ENCODE results near the gene NRXN3. TPM values are rescaled to one million over a fixed set of nuclear protein-coding genes. Genes with fewer than 3 reads are reported as not detected.

The NRXN3 gene
- total RNA-seq, 6 experiments from 2014 or later = 0.07 to 0.28 (median 0.11) TPM; not detected in 2

DNA sequence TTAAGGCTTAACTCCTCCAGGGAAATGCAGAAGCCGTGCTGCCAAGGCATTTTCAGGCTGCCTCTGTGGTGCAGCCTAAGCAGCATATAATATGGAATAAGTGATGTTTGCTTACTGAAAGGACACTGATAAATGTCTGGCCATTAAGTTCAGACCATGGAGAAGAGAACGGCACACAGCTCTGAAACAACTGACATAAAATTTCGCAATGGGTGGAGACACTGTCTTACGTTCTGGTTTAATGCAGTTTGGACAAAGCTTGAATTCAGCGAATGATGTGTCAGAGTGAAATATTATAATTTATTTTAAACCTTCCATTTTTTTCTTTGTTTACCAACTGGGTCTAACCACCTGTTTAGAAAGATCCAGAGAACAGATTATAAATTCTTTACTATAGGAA lies 27.2 kb upstream of the NRXN3 start:
- Mint-ChIP-seq H3K36me3 (ENCODE audit: low read depth) (no peaks in the 10 kb centered on the region), H3K27ac (no peak overlapping the region), H3K9me3 (peaks cover 9% of the 10 kb centered on the region), H3K4me1 (ENCODE audit: low read depth) (no peaks in the 10 kb centered on the region), H3K4me3 (no peak overlapping the region), H3K27me3 (ENCODE audit: insufficient read depth) (no peaks in the 10 kb centered on the region)
- no peak for TF ChIP-seq CTCF (IDR thresholded peaks at IDR 0.05)
- DNase-seq = no peak

DNA sequence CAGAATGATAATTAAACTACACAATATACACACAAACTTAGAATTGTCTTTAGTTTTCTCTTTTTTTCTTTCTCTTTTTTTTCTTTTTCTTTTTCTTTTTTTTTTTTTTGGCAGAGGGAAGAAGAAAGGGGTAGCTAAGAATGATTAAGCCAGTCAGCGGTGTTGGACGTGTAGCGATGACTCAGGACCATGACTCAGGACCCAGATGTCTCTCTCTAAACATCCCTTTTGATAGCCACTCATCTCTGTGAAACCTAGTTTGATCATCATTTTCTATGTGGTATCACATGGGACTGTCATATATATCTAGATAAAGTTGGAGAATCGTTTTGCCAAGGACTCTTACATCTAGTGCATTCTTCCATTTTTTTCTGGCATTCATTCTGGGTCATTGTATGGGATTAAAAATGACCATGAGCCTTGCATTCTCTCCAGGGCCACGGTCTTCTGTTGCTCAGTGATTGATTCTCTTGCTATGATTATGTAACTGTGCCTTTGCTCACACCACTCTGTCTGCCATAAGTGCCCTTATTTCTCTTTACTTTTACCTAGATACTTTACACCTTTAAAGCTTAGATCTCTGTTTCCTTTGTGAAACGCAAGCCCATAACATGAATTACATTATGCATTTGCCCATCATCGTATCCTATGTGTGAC lies 26.6 kb upstream of the NRXN3 start:
- Mint-ChIP-seq H3K27ac (no peak overlapping the region), H3K4me1 (ENCODE audit: low read depth) (no peaks in the 10 kb centered on the region), H3K27me3 (ENCODE audit: insufficient read depth) (no peaks in the 10 kb centered on the region), H3K4me3 (no peak overlapping the region), H3K9me3 (peaks cover 11% of the 10 kb centered on the region), H3K36me3 (ENCODE audit: low read depth) (no peaks in the 10 kb centered on the region)
- no peak for DNase-seq
- TF ChIP-seq CTCF (IDR thresholded peaks at IDR 0.05) = no peak

DNA sequence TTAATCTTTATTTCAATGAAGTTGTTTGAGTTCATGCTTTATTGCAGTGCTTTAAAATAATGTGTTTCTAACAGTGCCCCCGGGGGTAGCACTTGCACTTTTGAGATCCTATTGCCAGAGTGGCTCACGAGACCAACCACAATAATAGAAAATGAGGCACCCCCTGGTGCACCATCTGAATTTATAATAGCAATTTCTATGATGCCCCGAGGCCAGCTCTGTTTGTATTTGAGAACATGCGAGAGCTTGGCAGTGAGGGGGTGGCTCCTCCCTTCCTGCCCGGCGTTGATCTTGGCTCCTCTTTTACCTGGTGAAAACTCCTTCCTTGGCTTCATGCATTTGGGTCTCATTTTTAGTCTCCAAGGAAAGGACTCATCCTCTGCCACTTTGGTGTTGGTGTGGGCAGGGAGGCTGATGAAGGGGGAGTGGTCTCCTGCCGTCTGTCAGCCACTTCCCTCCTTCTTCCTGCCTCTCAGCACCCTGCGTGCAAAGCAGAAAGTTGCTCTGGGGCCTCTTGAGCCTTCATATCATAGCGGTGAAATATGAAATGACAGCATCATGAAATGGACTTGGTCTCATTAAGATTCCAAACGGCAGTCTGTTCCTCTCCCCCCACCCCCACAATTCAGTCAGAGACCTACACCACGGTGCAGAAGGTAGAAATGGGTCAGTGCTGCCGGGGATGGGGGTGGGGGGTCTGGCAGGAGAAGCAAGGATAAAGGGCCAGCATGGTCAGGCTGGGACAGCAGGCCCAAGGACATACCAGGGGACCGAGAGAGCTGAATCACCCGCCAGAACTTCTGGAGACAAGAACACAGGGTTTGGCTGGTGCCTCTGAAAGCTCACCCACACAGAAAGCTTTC lies 17.7 kb upstream of the NRXN3 start:
- H3K4me3 Mint-ChIP-seq = no peak overlapping the region
- H3K27ac Mint-ChIP-seq = no peak overlapping the region
- no peak for DNase-seq
- peaks cover 38% of the 10 kb centered on the region for H3K9me3 Mint-ChIP-seq
- no peaks in the 10 kb centered on the region for H3K4me1 Mint-ChIP-seq (ENCODE audit: low read depth)
- H3K36me3 Mint-ChIP-seq (ENCODE audit: low read depth) = no peaks in the 10 kb centered on the region; the same call in 1 of the 2 replicates
- H3K27me3 Mint-ChIP-seq (ENCODE audit: insufficient read depth) = peaks cover 3% of the 10 kb centered on the region; the same call in 1 of the 2 replicates
- TF ChIP-seq CTCF (IDR thresholded peaks at IDR 0.05) = no peak

DNA sequence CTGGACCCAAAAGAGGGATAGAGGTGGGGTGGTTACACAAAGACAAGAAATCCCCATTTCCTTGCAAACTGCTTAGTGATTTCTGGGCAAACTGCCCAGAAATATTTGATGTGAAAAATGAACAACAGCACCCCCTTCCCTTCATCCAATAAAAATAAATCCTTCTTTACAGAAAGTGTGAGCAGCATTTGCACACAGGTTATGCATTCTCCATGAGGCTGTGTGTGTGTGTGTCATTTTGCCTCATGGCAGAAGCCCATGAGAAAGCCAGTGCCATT lies 17.2 kb upstream of the NRXN3 start:
- no peak for DNase-seq
- H3K9me3 Mint-ChIP-seq = peaks cover 40% of the 10 kb centered on the region
- no peaks in the 10 kb centered on the region for H3K4me1 Mint-ChIP-seq (ENCODE audit: low read depth)
- H3K36me3 Mint-ChIP-seq (ENCODE audit: low read depth) = no peaks in the 10 kb centered on the region; the same call in 1 of the 2 replicates
- H3K27me3 Mint-ChIP-seq (ENCODE audit: insufficient read depth) = peaks cover 3% of the 10 kb centered on the region; the same call in 1 of the 2 replicates
- TF ChIP-seq CTCF (IDR thresholded peaks at IDR 0.05) = no peak
- H3K4me3 Mint-ChIP-seq = no peak overlapping the region
- H3K27ac Mint-ChIP-seq = no peak overlapping the region

DNA sequence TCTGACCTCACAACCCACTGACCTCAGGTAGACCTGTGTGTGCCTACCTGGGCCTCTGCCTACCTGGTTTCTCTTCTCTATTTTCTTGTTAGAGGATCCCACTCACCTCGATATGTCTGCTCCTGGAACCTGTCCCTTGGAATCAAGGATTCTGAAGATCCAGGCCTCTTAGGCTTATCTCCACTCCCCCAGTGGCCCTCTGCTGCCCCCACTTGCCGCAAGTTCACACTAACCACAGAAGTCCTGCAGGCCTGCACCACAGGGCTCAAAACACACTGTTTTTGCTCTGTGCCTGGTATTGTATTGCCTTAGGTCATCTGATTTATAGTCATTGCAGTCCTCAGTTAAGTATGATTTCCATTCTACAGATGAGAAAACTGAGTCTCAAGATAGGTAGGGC lies 15.3 kb upstream of the NRXN3 start:
- Mint-ChIP-seq H3K4me3 (no peak overlapping the region), H3K9me3 (peaks cover 39% of the 10 kb centered on the region), H3K4me1 (ENCODE audit: low read depth) (no peaks in the 10 kb centered on the region), H3K27me3 (ENCODE audit: insufficient read depth) (peaks cover 3% of the 10 kb centered on the region; the same call in 1 of the 2 replicates), H3K27ac (no peak overlapping the region), H3K36me3 (ENCODE audit: low read depth) (no peaks in the 10 kb centered on the region; the same call in 1 of the 2 replicates)
- DNase-seq = no peak
- no peak for TF ChIP-seq CTCF (IDR thresholded peaks at IDR 0.05)
